Endometrial microvascular endothelial cells (primary cell): ENCODE measurements around the gene ASB4. TPM values are rescaled to one million over a fixed set of nuclear protein-coding genes. Genes with fewer than 3 reads are reported as not detected.

Experiments used
- in situ Hi-C: cut with HindIII; loops from 2 replicates; pipeline ENCODE4 v1.10.0; 2017; ENCODE audit warnings: low sequenced_read_pairs, low pct_unique_long_range_greater_than_20kb; ENCODE audit errors: inconsistent ontology term
- total RNA-seq: library from RNA; depleted of rRNA; stranded (reverse); fragments of >200 nt; gene quantifications from one replicate; pipeline ENCODE4 v1.2.3, GENCODE V29; 2015; ENCODE audit errors: inconsistent ontology term

Gene ASB4
- total RNA-seq, 1 donor from 2014 or later = not detected

DNA sequence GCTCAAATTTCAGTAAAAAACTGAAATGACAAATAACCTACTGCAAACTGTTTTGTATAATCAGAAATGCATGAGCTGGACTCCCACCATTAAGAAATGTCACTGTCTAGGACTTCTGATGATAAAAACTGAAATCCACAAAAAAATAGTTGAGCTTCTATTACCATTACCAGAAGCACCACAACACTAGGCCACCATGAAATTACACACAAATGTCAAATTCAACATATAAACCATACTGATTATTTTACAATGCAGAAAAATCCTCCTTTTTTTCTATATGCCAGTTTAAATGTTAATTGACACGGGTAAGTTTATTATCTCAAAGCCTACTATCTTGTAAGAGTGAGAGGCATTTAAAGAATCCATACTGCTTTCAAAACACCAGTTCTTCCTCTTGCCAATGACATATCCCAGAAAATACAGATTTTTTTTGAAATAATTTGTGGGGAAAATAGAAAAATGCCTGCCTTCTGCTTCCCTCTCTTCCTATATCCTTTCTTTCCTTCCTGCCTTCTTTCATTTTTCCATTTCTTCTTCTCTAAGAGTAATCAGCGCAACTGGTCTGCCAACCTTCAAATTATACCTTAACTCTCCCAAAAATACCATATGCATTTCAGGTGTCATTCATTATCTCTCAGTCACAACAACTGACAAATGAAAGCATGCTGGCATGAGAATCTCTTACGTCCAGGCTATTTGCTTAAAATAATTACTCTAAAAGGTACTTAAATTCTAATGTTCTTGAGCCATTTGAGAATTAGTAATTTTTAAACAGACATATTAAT is 98.3 kb downstream of the ASB4 start:
- in situ Hi-C loops = no loop called here

DNA sequence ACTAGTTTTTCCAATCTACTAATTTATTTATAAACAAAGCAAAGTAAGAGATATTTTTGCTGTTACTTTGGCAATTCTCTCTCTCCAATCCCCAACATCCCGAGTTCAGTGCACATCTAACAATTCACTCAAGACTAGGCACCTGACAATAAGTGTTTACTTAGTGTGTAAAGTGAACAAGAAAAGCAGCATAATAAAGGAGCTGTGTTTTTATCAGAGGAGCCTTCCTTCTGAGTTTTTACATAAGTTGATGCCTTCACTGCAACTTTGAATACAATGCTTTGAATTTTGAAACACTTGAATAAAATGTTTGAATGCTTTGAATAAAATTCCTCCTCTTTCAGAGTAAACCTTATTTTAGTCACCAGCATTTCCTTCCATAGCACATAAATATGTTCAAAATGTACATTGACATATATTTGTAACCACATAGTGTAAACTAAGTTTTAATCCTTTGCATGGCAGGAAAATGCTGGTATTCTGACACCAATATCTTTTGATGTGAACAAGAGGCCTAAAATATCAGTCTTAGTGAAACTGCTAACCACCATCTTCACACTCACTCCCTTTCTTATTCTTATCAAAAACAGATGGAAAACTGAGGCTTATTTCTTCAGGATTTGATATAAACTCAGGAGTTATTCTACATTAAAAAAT is 99.2 kb downstream of the ASB4 start:
- in situ Hi-C loops = no loop called here

DNA sequence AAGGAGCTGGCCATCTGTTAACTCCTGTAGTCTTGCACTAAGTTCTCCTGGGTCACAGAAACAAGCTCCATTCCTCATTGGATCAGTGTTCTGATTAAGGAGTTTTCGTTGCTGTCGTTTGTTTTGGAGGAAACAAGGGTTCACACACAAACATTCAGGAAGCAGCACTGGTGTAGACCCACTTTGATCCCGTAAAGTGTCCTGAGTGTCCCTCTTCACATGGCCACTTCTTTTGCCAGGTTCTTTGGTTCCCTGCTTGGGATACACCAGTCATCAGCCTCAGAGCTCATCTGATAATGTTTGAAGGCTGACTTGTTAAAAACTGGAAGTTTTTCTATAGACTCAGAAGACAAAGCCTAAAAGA is 99.7 kb downstream of the ASB4 start:
- in situ Hi-C loops = no loop called here

DNA sequence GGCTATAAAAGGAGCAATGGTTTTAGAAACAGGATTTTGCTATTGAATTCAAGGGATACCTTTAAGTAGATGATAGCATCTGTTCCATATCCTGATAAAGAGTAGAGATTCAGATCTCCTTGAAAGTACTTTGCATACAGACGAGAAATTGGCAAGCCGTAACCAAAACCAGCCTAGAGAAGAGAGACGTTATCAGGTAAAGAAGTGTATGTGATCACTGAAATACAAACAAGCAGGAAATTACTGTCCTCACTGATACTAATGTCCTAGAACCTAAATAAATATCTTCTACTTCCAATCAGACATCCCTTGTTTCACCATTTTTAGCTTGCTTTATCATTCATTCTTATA is 101.2 kb downstream of the ASB4 start:
- in situ Hi-C loops = no loop called here

DNA sequence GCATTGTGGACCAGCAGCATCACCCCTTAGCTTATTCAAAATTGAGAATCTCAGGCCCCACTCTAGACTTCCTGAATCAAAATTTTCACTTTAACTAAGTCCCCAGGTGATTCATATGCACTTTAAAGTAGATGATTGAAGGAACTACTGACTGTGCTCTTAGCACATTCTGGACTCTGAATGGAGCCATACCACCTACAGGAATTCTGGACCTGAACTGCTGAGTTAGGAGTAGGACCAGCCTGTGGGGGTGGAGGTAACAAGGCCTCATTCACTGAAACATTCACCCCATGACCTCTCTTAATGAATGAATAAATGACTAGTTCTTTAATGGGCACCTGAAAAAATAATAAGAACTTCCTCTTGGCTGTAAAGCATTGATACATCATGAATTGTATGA is 103.3 kb downstream of the ASB4 start:
- in situ Hi-C loops = no loop called here

DNA sequence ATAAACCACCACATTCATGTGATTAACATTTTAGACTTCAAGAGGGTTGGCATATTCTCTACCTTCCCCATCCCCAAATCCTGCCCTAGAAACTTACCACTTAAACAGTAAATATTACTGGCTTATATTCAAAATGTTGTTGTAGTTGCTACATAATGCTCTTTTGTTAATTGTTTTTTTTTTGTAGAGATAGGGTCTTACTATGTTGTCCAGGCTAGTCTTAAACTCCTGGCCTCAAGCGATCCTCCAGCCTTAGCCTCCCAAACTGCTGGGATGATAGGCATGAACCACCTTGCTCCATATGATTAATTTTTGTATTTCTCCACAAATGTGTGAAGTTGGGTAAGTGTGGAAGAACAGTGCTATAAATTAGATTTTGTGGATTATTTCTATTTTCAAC is 104.0 kb downstream of the ASB4 start:
- in situ Hi-C loops = no loop called here

Other genes starting within 250 kb of the ASB4 start
- not detected for gene PON1, start 161.4 kb upstream of the ASB4 start, total RNA-seq
- not detected for gene PON3, start 89.6 kb upstream of the ASB4 start, total RNA-seq
- 133 TPM for gene PON2, start 50.9 kb upstream of the ASB4 start, total RNA-seq
- 4.9 TPM for gene PDK4, start 110.6 kb downstream of the ASB4 start, total RNA-seq